Amniotic epithelial cell (primary cell): ENCODE results near the gene ACTRT2.
A peak's percentile ranks its signal among the peaks of the same experiment; 100 is the strongest.

Experiments
- DNase-seq: peaks from one replicate; pipeline ENCODE4 v3.0.0-alpha.2; 2010; ENCODE audit warnings: low read depth

Gene ACTRT2

DNA sequence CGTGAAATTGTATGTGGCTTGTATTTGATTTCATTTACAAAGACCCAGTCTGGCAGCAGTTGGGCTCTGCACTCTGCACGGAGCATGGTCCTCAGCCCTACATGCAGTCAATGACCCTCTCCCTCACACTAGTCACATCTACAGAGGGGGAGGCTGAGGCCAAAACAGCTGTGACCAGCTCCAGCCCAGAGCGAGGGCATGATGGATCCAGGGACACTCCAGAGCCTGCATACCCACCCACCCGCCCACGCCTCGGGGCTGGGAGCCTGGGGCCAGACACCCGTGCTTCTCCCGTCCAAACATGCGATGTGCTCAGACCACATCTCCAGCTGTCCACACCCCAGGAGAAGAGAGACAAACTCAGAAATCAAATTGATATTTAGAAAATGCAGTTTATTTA is 33.8 kb downstream of the ACTRT2 start:
- no peak for DNase-seq

GRCh38 chr1:3056641-3057040 is 35.4 kb downstream of the ACTRT2 start:
- no peak for DNase-seq

DNA sequence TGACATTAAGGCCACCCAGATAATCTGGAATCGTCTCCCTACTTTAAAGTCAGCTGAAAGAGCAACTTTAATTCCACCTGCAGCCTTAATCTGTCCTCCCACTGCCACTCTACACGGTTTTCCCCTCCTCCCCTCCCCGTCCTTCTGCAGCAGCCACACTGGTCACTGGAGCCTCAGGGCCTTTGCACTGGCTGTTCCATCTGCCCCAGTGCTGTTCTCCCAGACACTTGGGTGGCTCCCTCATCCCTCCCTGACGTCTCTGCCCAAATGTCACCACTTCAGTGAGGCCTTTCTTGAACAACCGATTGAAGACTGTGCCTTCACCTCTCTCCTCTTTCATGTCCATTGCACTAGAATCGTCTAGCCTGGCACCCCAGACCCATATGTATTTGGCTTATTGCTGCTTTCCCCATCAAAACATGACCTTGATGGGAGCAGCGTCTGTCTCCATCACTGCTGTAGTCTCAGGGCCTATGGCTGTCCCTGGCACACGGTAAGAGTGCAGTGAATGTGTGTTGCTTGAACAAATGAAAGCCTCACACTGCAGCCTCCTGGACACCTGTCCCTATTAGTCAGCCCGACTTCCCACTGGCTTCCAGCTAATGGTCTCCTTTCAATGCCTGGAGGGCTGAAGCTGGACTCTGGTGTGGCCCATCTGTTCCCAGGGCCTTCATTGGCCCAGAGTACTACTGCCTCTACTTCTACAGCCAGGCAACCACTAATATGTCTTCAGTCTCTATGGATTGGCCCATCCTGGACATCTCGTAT is 37.2 kb downstream of the ACTRT2 start:
- DNase-seq = no peak

GRCh38 chr1:3060127-3060526 is 38.9 kb downstream of the ACTRT2 start:
- no peak for DNase-seq

DNA sequence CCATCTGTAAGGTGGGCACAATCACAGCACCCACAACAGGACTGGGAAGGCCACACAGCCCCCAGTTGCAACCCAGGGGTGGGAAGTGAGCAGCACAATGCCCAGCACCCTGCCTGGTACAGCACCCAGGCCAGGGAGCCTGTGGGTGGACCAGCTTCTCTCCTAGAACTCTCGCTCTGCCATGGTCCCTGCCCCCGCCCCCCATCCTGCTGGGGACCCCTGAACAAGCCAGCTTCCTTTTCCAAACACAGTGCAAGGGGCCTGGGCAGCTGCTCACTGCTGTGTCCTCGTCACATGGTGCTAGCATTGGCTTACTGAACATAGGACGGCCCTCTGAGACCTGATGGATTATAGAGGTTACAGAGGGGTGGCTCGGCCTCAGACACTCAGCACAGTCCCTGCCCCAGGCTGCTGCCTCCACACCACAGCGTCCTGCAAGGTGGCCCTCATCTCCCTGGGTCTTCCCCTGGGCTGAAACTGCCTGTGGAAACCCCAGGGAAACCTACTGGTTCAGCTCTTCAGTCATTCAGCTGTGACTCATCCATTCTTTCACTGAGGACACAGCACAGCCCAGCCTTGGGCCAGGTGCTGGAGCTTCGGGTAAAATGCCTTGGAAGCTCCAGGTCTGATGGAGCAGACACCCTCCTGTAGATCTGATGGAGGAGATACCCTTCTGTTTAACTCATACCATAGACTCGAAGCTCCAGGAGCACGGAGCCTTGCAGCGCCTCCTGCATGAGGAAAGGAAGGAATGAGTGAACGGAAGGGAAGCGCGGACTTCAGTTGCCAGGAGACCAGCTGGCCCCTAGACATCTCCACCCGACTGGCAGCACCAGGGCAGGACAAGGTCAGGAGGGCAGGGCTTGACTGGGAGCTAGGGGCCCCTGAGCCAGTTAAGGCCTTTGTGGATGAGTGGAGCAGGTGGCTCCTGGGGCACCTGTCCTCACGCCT is 39.6 kb downstream of the ACTRT2 start:
- DNase-seq = no peak

DNA sequence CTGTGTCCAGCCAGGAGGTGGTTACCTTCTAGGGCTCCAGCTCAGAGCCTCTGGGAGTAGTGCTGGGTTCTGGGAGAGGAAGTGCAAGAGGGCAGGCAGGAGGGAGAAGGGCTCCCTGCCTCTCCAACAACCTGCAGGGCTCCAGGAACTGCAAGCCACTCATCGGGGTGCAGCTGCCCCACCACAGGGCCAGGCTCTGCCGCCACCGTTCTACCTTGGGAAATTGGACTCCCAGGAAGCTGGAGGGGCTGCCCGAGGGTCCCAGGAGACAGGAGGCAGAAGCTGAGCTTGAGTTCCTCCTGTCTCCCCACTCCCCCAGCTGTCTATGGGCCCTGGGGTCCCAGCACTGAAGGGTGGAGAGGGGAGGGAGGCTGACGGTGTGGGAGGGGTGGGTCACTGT is 40.3 kb downstream of the ACTRT2 start:
- DNase-seq = no peak

DNA sequence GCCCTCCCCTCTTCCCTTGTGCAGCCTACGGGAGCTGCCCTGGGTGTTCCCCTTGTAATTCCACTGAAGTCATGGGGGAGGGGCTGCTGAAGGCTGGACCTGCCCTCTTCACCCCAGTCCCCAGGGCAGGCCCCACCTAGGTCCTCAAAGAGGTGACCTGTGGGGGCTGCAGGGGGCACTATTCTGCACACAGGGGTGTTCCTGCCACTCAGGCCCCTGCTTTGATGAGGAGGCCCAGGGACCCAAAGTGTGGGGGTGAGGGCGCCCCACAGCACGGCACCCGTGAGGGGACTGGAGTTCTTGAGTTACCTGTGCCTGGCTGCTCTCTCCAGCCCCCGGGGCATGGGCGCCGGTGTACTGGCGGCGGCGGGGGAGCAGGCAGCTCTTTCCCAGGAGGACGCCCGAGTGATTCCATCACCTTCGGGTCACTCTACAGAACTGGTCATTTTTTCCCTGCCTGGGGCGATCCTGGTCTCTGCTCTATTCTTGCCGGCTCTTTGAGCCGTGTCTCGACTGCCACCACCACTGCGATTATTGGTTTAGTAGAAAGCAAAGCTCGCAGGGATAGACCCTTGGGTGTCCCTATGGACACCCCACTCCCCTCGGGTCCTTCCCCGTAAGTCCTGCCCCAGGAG is 40.8 kb downstream of the ACTRT2 start:
- no peak for DNase-seq

- DNase-seq = no peak
Measured at GRCh38 chr1:3062616-3063378, 41.5 kb downstream of the ACTRT2 start.

DNA sequence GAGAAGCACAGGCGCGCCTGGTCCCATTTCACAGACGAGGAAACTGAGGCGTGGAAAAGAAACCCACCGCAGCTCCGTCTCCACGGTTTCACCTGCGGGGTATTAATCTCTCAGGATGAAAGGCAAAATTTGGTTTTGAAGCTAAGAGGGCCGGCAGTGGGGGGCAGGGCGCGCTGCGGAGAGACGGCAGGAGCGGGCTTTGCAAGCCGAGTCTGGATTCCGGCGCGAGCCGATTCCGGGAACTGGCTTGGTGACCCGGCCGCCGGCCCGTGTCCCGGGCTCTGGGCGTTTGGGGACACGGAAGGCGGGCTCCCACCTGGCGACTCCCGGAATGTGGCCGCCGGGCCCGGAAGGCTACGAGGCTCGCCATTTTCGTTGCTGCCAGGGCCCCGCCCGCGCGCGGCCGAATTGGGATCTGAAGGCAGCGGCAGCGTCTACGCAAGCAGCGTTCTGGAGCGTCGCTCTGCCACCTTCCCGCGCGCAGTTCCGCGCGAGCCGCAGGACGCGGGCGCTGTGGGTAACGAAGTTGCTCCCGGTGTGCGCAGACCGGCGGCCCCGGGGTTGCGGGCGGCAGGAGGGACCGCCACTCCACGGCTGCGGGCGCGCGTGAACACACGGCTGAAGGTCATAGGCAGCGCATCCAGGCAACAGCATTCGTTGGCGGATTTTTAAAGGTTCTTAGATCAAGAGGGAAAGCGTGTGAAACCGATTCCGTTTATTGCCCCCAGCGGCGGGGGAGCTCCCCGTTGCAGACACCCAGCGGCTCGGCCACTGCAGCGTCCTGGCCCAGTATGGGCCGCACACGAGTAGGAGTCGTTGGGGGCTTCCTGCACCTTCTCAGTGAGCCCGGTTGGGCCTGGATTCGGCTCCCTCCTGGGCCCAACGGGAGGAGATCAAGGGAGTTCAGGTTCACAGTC is 42.4 kb downstream of the ACTRT2 start:
- no peak for DNase-seq

DNA sequence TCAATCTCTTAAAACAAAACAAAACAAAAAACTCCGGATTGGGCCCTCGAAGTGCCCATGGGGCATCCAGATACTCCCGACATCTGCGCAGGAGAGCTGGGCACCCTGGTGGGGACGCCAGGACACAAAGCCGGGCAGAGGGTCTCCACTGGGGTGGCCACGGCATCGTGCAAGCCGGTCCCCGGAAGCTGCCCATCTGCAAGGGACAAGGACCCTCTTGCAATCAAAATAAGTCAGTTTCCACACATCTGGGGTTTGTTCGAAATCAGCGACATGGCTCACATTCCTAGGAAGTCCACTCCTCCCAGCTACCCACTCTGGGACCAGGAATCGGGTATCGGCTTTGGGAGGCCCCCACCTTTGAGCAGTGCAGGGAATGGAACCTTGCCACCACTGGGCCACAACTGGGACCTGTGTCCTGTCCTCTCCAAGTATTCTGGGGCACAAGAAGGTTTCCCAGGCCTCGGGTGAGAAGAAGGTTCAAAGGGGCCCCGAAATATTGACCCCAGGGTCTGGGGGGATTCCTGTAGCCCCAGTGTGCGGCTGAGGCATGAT is 43.1 kb downstream of the ACTRT2 start:
- no peak for DNase-seq

DNA sequence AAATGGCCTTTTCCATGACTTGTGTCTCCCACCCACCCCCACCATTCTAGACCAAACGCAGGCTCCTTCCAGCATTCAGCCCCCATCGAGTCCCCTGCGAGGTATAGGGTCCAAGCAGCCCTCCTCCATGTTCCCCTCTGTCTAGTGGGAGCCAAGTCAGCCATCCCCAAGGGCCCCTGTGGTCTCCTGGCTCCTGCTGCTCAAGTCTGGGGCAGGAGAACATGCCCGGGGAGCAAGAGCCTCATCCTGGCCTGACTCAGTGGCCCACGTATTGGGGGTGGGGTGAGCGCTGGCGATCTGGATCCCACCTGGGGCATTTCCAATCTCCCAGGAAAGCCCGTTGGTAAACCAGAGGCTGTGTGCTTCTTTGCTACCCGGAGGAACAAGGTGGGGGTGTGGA is 43.6 kb downstream of the ACTRT2 start:
- no peak for DNase-seq

DNA sequence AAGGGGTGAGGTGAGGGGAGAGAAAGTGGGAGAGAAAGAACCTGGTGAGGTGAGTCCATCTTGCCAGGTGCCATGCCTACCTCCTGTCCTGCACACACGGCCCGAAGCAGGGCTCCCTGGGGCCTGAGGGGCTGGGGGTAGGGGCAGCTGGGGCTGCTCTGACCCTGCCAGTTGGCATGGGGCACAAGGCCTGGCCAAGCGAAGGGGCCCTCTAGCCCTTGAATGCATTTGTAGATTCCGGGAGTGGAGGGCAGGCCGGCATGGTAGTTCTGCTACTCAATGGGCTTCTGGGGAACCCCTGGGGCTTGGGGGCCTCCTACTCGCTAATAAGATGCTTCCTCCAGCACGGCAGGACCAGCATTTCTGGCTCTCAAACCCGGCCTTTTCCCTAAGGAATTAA is 44.1 kb downstream of the ACTRT2 start:
- no peak for DNase-seq

- no peak for DNase-seq
Measured at GRCh38 chr1:3065797-3066196, 44.5 kb downstream of the ACTRT2 start.

DNA sequence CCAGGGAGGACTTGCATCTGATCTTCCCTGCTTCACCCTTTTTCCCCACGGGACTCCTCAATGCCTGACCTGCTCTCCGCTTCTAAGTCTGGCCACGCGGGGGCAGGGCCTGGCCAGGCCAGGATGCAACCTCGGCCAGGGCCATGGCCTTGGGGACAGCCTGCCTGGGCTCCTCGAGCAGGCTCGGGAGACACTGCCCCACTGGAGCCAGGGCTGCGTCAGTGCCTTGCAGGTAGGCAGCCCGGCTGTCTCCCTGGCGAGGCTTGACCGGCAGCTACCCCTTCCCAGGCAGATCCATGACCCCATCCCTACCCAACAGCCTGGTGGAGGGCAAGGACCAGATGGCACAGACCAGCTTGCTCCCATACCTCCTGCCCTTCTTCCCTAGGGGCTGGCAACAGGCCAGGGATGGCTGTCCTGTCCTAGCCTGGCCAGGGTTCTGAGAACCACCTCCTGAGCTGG is 45.0 kb downstream of the ACTRT2 start:
- no peak for DNase-seq

DNA sequence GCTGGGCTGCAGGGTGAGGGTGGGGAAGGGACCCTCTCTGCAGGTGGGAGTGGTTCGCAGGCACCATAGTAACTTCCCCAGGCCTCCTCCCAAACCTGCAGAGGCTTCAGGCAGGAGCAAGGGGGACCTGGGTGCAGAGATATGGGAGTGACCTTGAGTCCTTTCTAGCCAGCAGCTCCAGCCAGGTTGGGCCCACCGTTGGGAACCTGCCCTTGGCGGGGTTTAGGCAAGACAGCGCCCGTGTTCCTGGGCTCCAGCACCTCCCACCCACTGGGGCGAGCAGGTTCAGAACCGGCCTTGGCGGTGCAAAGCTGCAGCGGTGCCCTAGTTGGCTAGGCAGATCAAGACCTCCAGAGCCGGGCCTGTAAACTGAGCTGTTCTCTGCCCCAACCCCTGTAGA is 45.6 kb downstream of the ACTRT2 start:
- no peak for DNase-seq

- no peak for DNase-seq
Measured at GRCh38 chr1:3067301-3067670, 46.0 kb downstream of the ACTRT2 start.

- DNase-seq = no peak
Measured at GRCh38 chr1:3067671-3068563, 46.6 kb downstream of the ACTRT2 start.

DNA sequence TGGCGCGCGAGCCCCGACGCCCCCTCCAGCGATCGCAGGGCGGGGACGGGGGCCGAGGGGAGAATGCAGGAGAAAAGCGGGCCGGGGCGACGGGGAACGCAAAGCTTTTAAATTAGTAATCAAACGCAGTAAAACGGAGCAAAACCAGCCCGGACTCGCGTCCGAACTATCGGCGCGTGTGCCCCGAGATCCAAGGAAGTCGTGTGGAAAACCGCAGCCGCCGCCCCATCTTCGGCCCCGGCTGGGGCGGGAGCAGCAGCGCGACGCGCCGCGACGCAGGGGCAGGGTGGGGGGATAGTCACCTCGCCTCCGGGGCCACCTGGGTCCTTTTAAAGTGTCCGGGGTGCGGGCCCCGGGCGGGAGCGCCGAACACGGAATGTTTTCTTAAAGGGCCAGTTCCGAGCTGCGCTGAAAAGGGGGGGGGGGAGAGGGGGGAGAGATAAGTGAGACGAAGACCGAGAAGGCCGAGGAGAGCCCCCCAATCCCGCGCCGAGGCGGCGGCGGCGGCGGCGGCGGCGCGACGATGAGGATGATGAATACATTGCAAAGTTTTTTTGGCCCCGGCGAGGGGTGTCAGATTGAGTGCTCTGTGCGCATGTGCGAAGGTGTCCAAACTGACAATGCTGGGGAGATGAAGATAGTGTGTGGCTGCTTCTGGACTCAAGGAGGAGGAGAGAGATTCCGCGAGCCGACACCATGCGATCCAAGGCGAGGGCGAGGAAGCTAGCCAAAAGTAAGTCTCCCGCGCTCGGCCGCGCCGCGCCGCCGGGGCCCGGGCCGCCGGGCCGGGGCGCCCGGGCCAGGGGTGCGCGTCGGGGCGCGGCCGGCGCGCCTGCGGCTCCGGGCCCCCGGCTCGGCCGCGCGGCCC is 47.5 kb downstream of the ACTRT2 start, which contains the start of gene PRDM16:
Gene PRDM16 (plus strand): TSS at position 640 of the 868 bp plus-strand sequence. CDS start 57 bp downstream, at position 697.
- DNase-seq = peak; percentile 10
